ENCODE measurements around the gene HIPK1.
"Not testable (repeated sequence)": the region's sequence is repeated elsewhere in the genome, so short reads cannot be mapped to it uniquely, and the experiment has no call there.

Gene HIPK1

DNA sequence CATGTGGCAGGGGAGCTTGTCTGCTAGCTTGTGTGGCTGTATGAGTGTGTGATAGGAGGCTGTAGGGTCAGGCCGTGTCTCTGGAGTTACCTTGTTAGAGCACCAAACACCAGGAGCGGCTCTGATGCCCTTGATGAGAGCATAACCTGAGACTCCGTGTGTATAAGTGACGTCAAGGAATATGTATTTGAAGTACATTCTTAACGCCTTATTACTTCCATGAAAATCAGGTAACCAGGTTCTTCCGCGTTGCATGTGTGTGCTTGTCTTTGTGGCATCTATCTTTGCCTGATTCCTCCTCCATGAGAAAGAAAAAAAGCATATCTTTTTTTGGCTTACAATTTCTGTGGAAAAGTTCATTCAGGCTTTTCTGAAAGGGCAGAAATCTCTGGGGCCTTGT lies 54.7 kb downstream of the HIPK1 start:
- no peak for DNase-seq

DNA sequence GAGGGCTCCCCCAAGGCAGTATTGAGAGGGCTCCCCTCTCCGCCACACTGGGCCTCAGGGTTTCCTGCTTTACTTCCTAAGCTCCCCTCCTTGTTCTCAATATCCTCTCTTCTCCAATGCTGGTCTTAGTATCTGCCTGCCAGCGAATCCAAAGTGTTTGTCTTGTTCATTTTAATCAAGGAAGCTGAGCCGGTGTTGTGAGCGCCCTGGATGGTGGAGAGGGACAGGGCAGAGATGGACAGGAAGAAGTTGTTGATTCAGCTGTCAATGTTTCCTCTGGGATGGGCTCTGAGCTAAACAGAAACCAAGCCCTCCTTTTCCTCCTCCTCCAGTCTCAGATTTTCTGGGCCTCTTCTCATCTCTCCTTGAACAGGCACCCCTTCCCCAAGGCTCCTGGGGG lies 55.6 kb downstream of the HIPK1 start:
- DNase-seq = no peak

DNA sequence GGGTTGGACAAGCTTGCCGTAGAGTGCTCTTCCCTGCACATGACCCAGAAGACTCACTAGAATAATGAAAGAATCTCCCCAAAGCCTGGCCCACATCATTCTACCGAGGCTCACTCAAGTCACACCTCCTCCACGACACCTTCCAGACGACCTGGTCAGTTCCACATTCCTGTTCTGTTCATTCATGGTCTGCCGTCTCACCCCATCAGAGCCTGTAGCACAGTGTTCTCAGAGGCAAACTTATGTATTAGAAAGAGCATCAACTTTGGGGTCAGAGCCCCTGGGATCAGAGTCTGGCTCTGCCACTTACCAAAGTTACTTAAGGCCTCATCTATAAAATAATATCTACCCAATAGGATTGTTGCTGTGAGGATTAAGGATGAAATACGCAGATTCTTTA lies 57.7 kb downstream of the HIPK1 start:
- DNase-seq = no peak

DNA sequence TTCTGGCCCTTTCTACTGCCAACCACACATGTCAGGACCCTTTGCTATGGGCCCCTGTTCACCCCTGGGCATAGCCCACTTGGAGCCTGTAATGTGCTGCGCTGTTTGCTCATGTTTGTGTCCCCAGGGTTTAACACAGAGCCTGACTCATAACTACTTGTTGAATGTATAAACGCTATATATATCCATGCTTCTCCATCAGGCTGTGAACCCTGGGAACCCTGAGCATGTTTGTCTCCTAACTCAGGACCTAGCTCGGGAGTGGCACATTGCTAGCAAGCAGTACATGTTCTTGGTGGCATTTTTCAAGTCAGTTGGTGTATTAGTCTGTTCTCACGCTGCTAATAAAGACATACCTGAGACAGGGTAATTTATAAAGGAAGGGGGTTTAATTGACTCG lies 58.1 kb downstream of the HIPK1 start:
- DNase-seq = no peak

DNA sequence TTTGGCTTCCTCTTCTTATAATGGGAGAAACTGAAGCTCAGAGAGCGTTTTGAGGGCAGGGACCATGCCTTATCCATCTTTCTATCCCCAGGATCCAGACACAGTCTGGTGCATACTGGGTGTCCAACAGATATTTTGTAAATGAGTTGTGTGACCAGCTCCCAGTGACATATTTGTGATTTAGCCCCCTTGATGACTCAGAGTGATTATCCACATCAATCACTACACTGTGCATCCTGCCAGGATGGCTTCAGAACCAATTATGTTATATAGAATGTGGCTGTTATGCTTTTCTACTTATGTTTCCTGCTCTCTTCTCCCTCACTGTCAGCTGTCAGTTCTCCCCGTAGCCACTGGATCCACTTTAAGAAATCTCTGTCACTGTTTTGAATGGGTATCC lies 61.4 kb downstream of the HIPK1 start:
- DNase-seq = no peak

DNA sequence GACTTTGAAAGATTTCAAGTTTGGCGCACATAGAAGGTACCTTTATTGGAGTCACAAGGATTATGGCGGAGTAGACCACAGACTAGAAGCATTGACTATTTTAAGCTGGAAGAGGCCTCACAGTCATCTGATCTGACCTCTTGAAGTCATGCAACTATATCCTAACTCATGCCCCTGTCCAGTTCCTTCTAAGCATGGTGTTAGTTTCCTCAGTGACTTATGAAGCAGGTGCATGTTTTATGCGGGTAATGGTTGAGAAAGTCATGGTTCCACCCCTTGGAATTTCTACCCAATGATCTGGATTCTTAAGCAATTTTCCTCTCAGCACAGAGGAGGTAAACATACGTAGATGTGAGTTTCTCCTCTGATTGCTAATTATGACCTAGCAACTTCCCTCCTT lies 61.8 kb downstream of the HIPK1 start:
- DNase-seq = no peak

DNA sequence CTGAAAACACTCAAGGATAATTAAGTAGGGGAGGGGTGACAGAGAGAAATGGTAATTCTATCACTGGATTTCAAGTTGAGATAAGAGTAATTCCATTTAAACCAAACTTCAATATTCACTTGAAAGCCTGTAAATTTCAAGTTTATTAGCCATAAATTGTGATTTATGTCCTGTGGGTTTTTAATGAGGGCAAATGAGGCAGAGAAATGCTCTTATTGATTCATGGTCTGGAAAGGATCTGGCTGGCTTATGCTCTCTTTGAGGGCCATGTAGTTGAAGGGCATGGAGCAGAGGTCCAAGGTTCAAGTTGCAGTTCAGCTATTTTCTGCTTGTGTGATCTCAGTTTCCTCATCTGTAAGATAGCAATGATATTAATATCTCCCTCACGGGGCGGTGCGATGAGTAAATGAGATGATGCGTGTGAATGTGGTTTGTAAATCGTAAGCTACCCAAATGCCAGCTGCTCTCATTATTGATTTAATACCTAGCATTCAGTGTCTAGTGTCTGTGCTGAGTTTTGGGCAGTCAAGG lies 62.4 kb downstream of the HIPK1 start:
- no peak for DNase-seq

DNA sequence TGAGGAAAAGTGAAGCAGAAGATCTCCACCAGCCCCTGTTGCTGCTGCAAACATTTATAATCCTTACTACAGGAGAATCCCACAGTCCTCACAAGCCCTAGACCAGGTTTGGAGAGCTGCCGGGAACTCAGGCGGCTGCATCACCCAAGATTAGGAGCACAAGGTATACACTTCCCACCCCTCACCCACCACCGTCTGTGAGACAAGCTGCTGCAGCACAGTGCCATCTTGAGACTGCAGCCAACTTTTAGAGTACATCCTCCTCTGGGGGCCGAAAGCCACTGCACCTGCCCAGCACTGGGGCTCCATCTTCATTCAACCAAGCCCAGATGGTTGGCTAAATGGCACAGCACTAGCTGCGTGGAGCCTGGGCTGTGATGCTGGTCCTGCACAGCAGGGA lies 63.9 kb downstream of the HIPK1 start:
- no peak for DNase-seq

DNA sequence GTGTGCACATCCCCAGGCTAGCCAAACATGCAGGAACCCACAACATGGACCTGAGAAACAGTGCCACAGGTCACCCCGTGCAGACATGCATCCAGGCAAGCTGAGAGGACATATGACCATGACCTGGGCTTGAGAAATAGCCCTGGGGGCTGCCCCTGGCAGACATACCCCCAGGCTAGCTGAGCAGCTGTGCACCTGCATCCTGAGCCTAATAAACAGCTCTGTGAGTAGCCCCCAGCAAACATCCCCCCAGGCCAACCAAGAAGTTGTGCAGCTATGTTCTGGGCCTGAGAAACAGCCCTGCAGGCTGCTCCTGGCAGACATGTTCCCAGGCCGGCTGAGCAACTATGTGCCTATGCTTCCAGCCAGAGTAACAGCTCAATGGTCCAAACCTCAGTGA lies 64.6 kb downstream of the HIPK1 start:
- DNase-seq = no peak

DNA sequence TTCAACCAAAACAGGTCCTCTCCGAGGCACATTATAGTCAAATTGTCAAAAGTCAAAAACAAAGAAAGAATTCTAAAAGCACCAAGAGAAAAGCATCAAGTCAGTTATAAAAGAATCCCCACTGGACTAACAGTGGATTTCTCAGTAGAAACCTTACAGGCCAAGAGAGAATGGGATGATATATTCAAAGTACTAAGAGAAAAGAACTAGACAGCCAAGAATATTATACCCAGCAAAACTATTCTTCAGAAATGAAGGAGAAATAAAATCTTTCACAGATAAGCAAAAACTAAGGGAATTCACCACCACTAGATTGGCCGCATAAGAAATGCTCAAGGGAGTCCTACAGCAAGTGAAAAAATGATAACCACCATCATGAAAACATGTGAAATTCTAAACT lies 66.3 kb downstream of the HIPK1 start:
- no peak for DNase-seq

DNA sequence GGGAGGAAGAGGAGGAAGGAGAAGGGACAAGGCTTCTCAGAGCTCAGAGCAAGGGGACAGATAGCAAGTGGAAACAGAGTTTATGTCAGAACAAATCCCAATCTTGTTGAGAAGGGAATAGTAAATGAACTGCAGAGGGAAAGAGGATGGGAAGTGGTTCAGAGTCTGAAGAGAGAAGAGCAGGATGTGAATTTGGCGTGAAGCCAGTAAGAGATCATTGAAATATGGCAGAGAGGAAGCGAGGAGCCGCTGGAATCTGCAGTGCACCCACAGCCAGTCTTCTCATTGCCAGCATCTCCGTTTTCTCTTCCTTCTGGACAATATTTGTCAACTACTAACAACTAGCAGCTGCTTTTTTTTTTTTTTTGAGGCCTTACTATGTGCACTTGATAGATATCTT lies 69.2 kb downstream of the HIPK1 start:
- DNase-seq = no peak

DNA sequence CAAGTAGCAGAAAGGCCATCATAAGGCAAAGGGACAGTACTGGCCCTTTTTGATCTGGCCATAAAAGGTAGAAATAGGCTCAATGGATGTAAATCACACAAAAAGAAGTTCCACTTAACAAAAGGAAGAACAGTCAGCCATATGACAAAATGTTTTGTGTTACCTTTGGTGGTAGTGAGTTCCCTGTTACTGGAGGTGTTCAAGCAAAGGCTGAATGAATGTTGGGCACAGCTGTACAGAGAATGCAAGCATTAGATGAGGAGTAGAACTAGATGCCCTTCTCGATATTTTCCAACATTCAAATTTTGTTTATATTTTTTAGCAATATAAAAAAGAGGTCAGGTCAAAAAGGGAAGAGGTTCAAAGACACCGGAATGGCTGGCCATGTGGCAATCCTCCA lies 70.1 kb downstream of the HIPK1 start:
- no peak for DNase-seq

DNA sequence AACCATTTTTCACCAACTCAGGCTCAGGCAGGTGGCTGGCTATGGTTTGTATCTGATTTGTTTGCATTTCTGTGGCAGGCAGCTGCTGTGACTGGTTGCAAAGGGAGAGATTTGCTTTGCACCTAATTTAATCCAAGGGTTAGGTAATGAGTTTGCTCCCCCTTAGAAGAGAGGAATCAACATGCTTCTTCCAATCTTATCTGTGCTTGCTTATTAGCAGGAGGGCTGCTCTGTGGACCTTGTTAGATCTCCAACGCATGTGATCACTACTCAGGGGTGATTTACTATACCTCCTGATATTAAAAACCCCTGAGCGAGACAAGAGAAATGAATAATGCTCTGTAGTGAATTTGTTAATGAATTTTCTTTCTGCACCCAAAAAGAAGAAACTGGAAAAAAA lies 70.7 kb downstream of the HIPK1 start:
- DNase-seq = no peak

DNA sequence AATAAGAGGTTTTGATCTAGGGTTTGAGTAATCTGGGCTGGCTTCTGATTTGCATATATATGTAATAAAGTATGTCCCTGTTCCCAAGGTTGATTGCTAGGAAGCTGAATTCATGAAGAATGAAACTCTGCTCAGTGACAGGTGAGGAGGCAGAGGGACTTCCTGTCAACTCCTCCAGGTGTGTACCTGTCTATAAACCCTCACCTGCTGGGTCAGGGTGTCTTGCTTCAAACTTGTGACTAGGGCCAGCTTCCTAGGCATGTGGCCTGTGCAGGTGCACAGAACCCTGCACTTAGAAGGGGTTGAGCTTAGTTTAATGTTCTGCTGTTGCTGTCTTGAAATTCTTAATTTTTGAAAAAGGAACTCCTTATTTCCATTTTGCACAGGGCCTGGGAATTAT lies 71.3 kb downstream of the HIPK1 start:
- no peak for DNase-seq

DNA sequence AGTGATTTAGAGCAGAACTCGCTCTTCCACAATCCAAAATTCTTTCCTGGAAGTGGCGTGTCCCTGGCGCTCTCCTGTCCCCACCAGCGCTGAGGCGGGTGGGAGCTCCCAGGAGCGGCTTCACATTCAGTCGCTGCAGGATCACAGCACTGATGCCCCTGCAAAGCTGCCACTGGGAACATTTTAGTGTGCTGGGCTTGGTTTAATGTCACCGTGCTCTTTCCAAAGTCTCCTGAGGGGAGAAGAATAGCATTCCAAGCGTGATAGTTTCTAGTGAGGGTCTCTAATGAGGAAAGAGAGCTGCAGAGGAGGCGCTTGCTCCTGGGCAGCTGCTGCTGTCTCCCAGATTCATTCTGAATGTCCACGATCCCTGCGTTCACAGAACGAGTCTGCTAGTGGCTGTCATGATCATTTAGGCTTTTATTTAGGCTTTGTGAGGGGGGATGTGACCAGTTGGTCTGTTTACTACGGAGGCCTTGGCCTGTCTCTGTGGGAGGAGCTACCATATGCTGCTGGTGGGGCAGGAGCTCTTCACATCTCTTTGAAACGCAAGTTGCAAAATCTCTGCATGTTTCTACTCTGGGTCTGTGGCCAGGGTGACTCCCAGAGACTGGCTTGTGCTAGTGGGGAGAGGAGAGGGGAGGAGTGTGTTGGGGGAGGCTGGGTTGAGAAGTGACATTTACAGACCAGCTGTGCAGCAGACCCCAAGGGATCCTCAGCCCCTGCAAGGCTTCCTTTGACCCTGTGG lies 73.5 kb downstream of the HIPK1 start:
- no peak for DNase-seq

DNA sequence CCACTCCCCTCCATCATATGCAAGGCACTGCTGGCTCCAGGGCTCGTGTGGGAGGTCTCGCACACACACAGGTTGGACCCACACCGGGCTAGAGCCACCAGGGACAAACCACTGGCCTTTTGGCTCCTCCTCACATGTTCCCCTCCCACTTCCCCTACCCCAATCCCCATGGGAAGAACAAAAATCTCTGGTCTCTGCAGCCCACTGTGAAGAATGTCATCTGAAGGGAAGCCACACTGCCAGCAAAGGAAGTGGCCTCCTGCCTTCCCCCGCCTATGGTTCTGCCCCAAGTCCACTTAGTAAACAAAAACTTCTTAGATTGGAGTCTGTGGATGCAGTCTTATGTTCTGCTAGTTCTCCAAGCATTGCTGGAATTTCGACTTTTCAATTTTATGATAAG lies 74.3 kb downstream of the HIPK1 start:
- no peak for DNase-seq

DNA sequence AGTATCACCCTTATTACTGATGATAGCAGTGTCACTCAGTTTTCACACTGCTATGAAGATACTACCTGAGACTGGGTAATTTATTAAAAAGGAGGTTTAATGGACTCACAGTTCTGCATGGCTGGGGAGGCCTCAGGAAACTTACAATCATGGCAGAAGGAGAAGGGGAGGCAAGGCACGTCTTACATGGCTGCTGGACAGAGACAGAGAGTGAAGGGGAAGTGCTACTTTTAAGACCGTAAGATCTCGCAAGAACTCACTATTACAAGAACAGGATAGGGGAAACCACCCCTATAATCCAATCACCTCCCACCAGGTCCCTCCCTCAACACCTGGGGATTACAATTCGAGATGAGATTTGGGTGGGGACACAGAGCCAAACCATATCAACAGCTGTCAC lies 77.7 kb downstream of the HIPK1 start:
- DNase-seq = not testable (repeated sequence)

DNA sequence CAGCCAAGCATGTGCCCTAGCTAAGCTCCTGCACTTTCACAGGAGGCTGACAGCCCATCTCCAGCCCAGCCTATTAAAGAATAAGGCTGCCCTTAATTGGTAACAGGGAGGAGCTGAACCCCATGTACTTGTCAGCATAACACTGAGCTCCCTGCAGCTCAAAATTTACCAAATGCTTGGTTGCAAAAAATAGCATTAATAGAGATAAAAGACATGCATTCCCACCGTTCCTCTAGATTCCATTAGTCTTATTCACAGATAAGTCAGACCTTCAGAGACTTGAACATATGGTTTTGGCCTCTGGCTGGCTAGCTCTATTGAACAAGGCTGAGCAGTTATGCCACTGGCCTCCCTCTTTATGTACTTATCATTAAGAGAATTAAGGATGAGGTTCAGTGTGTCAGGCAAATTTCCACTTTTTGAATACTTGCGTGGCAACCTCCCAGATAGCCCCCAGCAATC lies 79.4 kb downstream of the HIPK1 start:
- DNase-seq = no peak

DNA sequence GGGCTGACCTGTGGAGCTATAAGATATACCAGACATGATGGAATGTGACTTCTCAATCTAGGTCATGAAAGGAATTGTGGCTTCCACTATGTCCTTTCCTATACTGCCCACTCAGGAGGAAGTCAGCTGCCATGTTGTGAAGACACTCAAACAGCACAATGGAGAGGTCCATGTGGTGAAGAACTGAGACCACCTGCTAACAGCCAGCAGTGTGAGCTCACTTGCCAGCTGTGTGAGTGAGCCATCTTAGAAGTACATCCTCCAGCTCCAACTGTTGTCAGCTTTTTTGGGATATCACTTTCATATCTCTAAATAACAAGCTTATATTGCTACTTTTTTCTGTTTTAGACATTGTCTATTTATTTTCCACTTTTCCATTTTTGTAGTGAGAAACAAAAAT lies 79.9 kb downstream of the HIPK1 start:
- no peak for DNase-seq

DNA sequence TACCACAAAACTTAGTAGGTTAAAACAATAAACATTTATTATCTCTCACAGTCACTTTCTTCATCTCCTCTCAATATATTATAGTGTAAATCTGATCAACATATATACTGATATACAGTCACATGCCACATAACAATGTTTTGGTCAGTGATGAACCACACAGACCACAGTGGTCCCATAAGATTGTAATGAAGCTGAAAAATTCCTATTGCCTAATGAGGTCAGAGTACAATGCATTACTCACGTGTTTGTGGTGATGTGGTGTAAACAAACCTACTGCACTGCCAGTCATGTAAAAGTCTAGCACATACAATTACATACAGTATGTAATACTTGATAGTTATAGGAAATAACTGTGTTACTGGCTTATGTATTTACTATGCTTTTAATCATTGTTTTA lies 80.3 kb downstream of the HIPK1 start:
- no peak for DNase-seq

DNA sequence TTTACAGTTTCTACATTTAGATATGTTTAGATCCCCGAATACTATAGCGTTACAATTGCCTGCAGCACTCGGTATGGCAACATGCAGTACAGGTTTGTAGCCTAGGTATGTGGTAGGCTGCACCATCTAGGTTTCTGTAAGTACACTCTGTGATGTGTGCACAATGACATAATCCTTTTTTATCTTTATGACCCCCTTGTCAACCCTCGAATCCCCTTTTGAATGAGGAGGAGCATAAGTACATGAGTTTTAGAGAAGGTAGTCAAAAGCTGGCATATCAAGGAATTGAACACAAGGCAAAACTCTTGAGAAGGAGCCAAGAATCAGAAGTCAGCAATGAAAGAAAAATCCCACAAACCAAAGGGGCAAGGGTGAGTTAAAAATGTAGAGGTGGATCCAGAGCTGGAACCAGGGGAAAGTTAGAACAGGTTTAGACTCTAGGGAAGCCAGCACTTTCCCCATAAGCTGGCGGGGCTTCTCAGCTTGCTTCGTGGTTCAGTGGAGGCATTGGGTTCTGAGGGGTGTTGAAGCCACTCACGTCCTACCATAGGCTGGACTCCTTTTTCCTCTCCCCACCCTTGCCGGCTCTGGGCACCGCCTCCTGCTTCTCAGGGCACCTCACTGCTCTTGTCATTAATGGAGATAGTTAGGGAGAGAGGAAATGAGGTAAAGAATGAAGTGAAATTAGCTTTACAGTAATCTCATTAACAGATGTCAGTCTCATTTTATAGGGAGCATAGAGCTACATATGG lies 81.5 kb downstream of the HIPK1 start:
- DNase-seq = no peak

DNA sequence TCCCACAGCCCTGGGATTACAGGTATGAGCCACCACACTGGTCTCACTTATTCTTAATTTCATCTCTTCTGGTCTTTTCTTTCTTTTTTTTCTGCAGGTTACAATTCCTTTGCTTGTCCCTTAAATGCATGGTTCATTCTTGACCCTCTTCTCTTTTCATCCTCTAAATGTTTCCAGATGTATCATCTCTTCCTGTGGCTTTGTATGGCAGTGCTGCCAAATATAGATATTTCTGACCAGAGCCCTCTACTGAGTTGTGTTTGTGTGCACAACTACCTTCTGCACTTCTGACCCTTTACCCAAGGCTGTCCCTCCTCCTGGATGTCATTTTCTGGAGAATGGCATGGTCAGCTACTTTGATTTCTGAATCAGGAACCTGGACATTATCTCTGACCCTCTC lies 82.7 kb downstream of the HIPK1 start:
- DNase-seq = no peak

DNA sequence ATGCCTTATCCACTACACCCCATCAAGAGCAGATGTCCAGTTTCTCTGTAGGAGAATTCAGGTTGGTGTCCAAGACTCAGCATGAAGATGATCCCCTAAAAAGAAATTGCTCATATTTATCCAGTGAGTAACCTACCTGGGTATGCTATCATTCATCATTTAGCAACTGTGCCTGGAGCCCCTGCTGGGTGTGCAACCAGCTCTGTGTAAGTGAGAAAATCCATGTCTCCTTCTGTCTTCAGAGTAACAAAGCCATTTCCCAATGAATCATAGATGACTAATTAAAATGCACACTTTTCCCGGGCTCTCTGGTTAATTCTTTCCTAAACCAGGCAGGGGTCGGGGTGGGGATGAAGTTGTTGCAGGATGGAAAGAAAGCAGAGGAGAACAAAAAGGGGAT lies 86.0 kb downstream of the HIPK1 start:
- DNase-seq = no peak

DNA sequence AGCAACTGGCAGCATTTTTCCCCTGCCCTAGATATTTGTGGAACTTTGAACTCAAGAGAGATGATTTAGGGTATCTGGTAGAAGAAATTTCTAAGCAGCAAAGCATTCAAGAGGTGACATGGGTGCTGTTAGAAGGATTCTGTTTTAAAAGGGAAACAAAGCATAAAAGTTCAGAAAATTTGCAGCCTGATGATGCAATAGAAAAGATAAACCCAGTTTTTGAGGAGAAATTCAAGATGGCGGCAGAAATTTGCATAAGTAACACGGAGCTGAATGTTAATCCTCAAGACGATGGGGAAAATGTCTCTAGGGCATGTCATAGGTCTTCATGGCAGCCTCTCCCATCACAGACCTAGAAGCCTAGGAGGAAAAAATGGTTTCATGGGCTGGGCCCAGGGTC lies 90.6 kb downstream of the HIPK1 start:
- not testable (repeated sequence) for DNase-seq

Data from CD4-positive, alpha-beta T cell treated with Interleukin-6 for 4 hours (primary cell).